ENCODE results near the gene SLC8A1.

DNA sequence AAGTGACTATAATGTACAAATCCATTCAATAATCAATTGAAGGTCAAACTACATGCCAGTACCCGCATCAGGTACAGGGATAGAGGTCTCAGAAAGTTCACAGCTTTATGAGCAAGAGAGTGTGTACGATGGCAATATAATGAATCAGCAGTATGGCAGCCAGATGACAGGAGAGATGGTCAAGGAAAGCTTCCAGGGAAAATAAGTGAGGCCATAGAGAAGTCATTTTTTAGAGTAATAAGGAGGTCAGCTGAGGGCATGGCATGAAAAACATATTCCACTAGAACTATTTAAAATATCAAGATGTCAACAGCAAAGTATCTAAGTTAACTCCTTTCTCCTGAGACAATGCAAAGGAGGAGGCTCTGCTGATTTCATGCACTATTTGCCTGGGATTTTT is 108.0 kb downstream of the SLC8A1 start:
- TF ChIP-seq POLR2A (IDR thresholded peaks at IDR 0.05; ENCODE audit: extremely low read depth, insufficient read length): no peak
- TF ChIP-seq, protein P1, sequence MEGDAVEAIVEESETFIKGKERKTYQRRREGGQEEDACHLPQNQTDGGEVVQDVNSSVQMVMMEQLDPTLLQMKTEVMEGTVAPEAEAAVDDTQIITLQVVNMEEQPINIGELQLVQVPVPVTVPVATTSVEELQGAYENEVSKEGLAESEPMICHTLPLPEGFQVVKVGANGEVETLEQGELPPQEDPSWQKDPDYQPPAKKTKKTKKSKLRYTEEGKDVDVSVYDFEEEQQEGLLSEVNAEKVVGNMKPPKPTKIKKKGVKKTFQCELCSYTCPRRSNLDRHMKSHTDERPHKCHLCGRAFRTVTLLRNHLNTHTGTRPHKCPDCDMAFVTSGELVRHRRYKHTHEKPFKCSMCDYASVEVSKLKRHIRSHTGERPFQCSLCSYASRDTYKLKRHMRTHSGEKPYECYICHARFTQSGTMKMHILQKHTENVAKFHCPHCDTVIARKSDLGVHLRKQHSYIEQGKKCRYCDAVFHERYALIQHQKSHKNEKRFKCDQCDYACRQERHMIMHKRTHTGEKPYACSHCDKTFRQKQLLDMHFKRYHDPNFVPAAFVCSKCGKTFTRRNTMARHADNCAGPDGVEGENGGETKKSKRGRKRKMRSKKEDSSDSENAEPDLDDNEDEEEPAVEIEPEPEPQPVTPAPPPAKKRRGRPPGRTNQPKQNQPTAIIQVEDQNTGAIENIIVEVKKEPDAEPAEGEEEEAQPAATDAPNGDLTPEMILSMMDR (IDR thresholded peaks at IDR 0.05; ENCODE audit: low read depth, low read length): no peak
